DOHH2 (cell line): ENCODE data around the gene EHBP1L1.

Experiments
- CTCF ChIP-seq: fragments of 200-600 bp; sonication (generic); IDR thresholded peaks from one replicate; pipeline ENCODE4 v1.5.1; 2014; ENCODE audit warnings: antibody characterized with exemption, mild to moderate bottlenecking, low read depth, low read length; ENCODE audit not compliant: poor library complexity, severe bottlenecking
- EZH2phosphoT487 ChIP-seq: fragments of 200-600 bp; sonication (generic); IDR thresholded peaks from 2 replicates; pipeline ENCODE4 v1.6.1; 2017; ENCODE audit warnings: borderline replicate concordance, mild to moderate bottlenecking, antibody characterized with exemption, low read length, moderate library complexity, mixed read lengths

GRCh38 chr11:65542738-65543390 is 33.0 kb upstream of the EHBP1L1 start:
- TF ChIP-seq CTCF (no peak), EZH2phosphoT487 (no peak)
